HCEC 1CT (cell line): ENCODE data around the gene GBX1.

Source experiments
- DNase-seq: peaks from one replicate; pipeline ENCODE4 v3.0.0-alpha.2; 2017

The GBX1 gene

GRCh38 chr7:151125470-151125845 is 42.0 kb downstream of the GBX1 start:
- no peak for DNase-seq

- no peak for DNase-seq
Observed at GRCh38 chr7:151124899-151125399, 42.5 kb downstream of the GBX1 start.

DNA sequence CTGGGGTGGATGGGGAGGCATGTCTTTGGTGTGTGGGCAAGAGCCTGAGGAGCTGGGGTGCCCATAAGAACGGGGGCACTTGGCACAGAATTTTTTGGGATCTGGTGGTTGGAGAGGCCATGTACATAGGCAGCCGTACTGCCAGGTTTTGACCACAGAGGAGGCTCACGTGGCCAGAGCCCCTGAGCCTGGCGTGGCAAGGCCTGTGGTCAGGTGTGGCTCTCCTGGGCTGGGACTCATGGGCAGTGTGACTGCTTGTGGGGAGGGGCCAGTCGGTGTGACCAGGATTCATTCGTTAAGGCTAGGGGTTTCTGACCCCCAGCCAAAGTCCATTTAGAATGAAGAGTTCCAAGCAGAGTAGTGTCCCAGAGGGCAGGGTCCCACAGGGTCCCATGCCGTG is 43.0 kb downstream of the GBX1 start:
- no peak for DNase-seq

GRCh38 chr7:151123822-151124464 is 43.6 kb downstream of the GBX1 start:
- peak; percentile 76 for DNase-seq

GRCh38 chr7:151123158-151123821 is 44.2 kb downstream of the GBX1 start:
- no peak for DNase-seq

DNA sequence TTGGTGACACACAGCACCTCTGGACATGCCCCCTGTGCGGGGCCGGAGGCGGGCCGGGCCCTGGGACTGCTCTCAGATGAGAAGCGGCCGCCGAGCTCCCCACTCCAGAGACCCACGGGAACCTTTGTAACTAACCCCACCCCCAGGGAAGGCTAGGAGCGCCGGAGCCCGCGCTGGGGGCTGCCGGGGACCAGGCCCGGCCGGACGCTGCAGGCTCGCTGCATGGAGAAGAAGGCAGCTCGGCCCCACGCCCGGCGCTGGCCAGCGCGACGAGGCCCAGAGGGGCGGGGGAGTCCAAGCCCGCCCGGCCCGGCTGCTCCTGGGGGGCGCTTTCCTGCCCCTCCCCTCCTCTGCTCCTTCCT is 44.7 kb downstream of the GBX1 start:
- DNase-seq, result no peak

DNA sequence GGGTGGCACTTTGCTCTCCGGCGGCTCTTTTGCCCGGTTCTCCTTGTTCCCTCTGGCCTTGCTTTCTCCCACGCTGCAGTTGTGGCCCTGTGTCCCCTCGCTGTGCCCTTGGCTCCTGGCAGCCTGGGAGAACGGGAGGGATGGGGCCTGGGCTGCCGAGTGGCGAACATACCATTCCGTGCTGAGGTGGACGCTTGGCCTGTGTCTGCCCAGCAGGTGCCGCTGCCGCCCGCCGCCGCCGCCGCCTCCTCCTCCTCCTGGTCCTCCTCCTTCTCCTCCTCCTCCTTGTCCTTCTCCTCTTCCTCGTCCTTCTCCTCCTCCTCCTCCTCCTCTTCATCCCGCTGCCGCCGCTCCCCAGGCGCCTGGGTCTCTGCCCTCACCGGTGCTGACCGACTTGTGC is 45.2 kb downstream of the GBX1 start:
- no peak for DNase-seq

- no peak for DNase-seq
Observed at GRCh38 chr7:151121380-151122170, 45.9 kb downstream of the GBX1 start.

DNA sequence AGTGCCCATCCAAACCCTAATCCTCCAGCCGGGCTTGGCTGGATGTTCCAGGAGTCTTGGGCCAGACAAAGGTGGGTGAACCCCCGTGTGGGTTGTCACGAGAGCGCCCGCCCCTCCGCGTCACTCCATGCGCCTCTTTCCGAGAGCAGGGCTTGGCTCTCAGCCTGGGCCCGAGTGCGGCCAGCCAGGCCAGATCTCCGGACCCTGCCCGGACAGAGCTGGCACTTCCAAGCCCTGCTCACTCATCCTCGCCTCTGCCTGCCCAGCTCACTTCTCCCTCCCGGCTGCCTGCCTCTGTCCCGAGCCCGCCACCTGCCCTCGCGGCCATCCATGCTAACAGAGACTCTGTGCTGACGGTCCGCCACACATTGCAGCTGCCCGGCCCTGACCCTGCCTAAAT is 46.6 kb downstream of the GBX1 start:
- no peak for DNase-seq

- no peak for DNase-seq
Observed at GRCh38 chr7:151119902-151120301, 47.6 kb downstream of the GBX1 start.

GRCh38 chr7:151119055-151119415 is 48.5 kb downstream of the GBX1 start:
- no peak for DNase-seq

- no peak for DNase-seq
Observed at GRCh38 chr7:151118108-151119054, 49.1 kb downstream of the GBX1 start.

DNA sequence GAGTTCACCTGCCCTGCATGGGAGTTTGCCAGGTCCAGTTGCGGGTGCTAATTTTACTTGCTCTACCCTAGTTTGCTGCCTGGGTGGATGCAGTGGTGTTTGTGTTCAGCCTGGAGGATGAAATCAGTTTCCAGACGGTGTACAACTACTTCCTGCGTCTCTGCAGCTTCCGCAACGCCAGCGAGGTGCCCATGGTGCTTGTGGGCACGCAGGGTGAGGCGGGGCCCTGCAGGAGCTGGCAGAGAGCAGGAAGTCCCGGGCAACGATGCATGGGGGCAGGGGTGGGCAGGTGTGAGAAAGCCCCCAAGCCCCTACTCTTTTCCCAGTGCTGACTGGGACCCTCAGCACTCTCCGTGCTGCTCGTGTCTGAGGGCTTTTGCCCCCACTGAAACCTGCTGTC is 49.9 kb downstream of the GBX1 start:
- DNase-seq, result no peak

- no peak for DNase-seq
Observed at GRCh38 chr7:151116603-151117440, 50.7 kb downstream of the GBX1 start.

DNA sequence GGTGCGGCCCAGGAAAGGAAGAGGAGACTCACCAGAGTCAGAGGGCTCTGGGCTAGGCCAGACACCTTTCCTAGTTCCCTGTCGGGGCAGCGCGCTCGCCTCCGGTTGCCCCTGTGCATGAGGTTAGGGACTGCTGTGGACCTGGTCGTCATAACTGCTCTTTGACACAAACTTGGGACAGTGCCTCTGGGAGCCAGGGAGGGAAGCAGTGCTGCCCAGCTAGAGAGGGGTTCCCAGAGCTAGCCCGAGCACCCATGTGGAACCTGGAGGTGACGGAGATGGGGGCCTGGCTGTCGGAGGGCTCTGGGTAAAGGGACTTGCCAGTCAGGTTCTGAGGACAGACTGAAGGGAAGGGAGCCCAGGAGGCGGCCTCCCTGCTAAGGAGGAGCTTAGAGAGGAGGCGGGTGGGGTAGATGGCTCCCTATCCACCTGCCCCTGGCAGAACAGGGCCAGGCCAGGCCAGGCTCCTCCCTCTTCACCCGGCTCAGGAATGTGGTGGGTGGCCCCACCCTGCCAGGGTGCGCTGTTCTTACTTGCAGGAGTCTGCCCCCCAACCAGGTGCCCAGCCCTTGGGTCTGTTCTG is 51.6 kb downstream of the GBX1 start:
- DNase-seq, result no peak

- DNase-seq, result peak; percentile 55
Observed at GRCh38 chr7:151115121-151115835, 52.2 kb downstream of the GBX1 start.

DNA sequence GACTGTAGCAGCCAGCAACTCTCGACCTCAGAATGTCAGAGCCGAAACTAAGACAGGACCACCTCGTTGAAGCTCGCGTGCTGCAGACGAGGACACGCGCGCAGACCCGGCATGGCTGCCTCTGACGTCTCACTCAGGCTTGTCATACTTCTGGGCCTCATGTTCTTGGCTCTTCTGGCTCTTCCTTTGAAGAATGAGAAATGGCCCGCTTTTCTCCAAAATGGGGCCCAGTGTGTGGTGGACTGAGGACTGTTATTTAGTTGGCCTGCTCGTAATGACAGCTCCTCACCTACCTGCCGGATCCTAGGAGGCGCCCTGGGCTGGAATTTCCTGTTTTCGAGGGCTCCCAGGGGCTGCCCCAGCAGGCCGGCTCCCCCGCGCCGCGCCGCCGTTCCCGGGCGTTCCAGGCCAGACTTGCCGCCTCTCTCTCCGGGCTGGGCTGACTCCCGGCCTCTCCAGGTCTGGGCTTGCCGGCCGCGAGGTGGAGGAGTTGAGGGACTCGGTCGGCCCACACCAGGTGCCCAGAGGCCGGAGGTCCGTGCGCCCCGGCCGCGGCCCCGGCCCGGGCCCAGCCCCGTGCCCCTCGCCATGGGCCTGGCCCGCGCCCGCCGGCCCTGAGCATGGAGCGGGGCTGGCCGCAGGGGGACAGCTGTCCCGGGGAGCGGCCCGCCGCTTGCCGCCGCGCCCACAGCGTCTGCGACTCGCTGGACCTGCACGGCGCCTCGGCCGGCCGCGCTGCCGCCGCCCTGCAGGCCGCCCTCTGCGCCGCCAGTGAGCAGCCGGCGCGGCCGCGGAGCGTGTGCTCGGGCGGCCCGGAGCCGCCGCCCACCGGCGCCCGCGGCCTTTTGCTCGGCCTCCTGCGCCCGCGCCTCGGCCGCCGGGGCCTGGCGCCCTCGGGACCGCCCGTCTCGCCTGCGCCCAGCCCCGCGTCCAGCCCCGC is 53.1 kb downstream of the GBX1 start:
- no peak for DNase-seq

GRCh38 chr7:151113344-151114150 is 53.9 kb downstream of the GBX1 start:
- DNase-seq, result peak; percentile 85
